Measurements from ENCODE around the gene ANTXR1.

The ANTXR1 gene

GRCh38 chr2:69166465-69166811 lies 153.5 kb downstream of the ANTXR1 start:
- H3K9ac ChIP-seq (ENCODE audit: low read length): no peak overlapping the region
- H3K4me3 ChIP-seq (ENCODE audit: low read length): no peak overlapping the region
- no peaks in the 10 kb centered on the region for H4K20me1 ChIP-seq (ENCODE audit: insufficient read depth, low read length)

GRCh38 chr2:69166812-69167468 lies 154.0 kb downstream of the ANTXR1 start:
- Histone ChIP-seq H4K20me1 (ENCODE audit: insufficient read depth, low read length) (no peaks in the 10 kb centered on the region), H2AFZ (ENCODE audit: low read depth, low read length) (no peak overlapping the region), H3K4me1 (ENCODE audit: low read length) (peaks cover 24% of the 10 kb centered on the region), H3K36me3 (replicated peaks; ENCODE audit: low read depth, low read length) (no peaks in the 10 kb centered on the region), H3K4me3 (ENCODE audit: low read length) (no peak overlapping the region), H3K9ac (ENCODE audit: low read length) (no peak overlapping the region), H3K9me3 (ENCODE audit: insufficient read depth, low read length) (no peaks in the 10 kb centered on the region), H3K4me2 (ENCODE audit: low read length) (no peak overlapping the region), H3K27me3 (ENCODE audit: low read depth, low read length) (peaks cover 49% of the 10 kb centered on the region), H3K27ac (ENCODE audit: low read length) (no peak overlapping the region), H3K79me2 (ENCODE audit: low read length) (no peaks in the 10 kb centered on the region)
- TF ChIP-seq EZH2phosphoT487 (IDR thresholded peaks at IDR 0.05; ENCODE audit: low read depth) (no peak), CTCF (IDR thresholded peaks at IDR 0.05; ENCODE audit: low read depth, low read length) (no peak)

More at GRCh38 chr2:69166465-69166811, 153.5 kb downstream of the ANTXR1 start:
- H3K4me2 ChIP-seq (ENCODE audit: low read length): no peak overlapping the region
- H3K27me3 ChIP-seq (ENCODE audit: low read depth, low read length): peaks cover 44% of the 10 kb centered on the region
- TF ChIP-seq EZH2phosphoT487 (IDR thresholded peaks at IDR 0.05; ENCODE audit: low read depth) (no peak), CTCF (IDR thresholded peaks at IDR 0.05; ENCODE audit: low read depth, low read length) (no peak)
- no peaks in the 10 kb centered on the region for H3K79me2 ChIP-seq (ENCODE audit: low read length)
- peaks cover 24% of the 10 kb centered on the region for H3K4me1 ChIP-seq (ENCODE audit: low read length)
- H2AFZ ChIP-seq (ENCODE audit: low read depth, low read length): no peak overlapping the region
- H3K27ac ChIP-seq (ENCODE audit: low read length): no peak overlapping the region
- H3K9me3 ChIP-seq (ENCODE audit: insufficient read depth, low read length): no peaks in the 10 kb centered on the region
- no peaks in the 10 kb centered on the region for H3K36me3 ChIP-seq (replicated peaks; ENCODE audit: low read depth, low read length)

- Histone ChIP-seq H3K4me3 (ENCODE audit: low read length) (no peak overlapping the region), H4K20me1 (ENCODE audit: insufficient read depth, low read length) (no peaks in the 10 kb centered on the region), H3K4me2 (ENCODE audit: low read length) (no peak overlapping the region), H3K36me3 (replicated peaks; ENCODE audit: low read depth, low read length) (no peaks in the 10 kb centered on the region), H3K9ac (ENCODE audit: low read length) (no peak overlapping the region), H3K27ac (ENCODE audit: low read length) (no peak overlapping the region), H3K9me3 (ENCODE audit: insufficient read depth, low read length) (no peaks in the 10 kb centered on the region), H3K4me1 (ENCODE audit: low read length) (peaks cover 24% of the 10 kb centered on the region), H3K79me2 (ENCODE audit: low read length) (no peaks in the 10 kb centered on the region), H2AFZ (ENCODE audit: low read depth, low read length) (no peak overlapping the region), H3K27me3 (ENCODE audit: low read depth, low read length) (peaks cover 54% of the 10 kb centered on the region)
- TF ChIP-seq EZH2phosphoT487 (IDR thresholded peaks at IDR 0.05; ENCODE audit: low read depth) (no peak), CTCF (IDR thresholded peaks at IDR 0.05; ENCODE audit: low read depth, low read length) (no peak)
Measured at GRCh38 chr2:69167469-69167822, 154.5 kb downstream of the ANTXR1 start.

- no peak overlapping the region for H3K4me2 ChIP-seq (ENCODE audit: low read length)
- H3K9me3 ChIP-seq (ENCODE audit: insufficient read depth, low read length): no peaks in the 10 kb centered on the region
- H3K36me3 ChIP-seq (replicated peaks; ENCODE audit: low read depth, low read length): no peaks in the 10 kb centered on the region
- H2AFZ ChIP-seq (ENCODE audit: low read depth, low read length): no peak overlapping the region
- H3K27me3 ChIP-seq (ENCODE audit: low read depth, low read length): peaks cover 63% of the 10 kb centered on the region
- H3K9ac ChIP-seq (ENCODE audit: low read length): no peak overlapping the region
- no peaks in the 10 kb centered on the region for H3K79me2 ChIP-seq (ENCODE audit: low read length)
- no peak overlapping the region for H3K27ac ChIP-seq (ENCODE audit: low read length)
- TF ChIP-seq CTCF (IDR thresholded peaks at IDR 0.05; ENCODE audit: low read depth, low read length): no peak
- no peak for TF ChIP-seq EZH2phosphoT487 (IDR thresholded peaks at IDR 0.05; ENCODE audit: low read depth)
- H3K4me1 ChIP-seq (ENCODE audit: low read length): peaks cover 15% of the 10 kb centered on the region
- no peaks in the 10 kb centered on the region for H4K20me1 ChIP-seq (ENCODE audit: insufficient read depth, low read length)
- H3K4me3 ChIP-seq (ENCODE audit: low read length): no peak overlapping the region
Measured at GRCh38 chr2:69168144-69168813, 155.3 kb downstream of the ANTXR1 start.
